ENCODE measurements around the gene FNDC11.
"Not testable (repeated sequence)": the region's sequence is repeated elsewhere in the genome, so short reads cannot be mapped to it uniquely, and the experiment has no call there.

Gene FNDC11

DNA sequence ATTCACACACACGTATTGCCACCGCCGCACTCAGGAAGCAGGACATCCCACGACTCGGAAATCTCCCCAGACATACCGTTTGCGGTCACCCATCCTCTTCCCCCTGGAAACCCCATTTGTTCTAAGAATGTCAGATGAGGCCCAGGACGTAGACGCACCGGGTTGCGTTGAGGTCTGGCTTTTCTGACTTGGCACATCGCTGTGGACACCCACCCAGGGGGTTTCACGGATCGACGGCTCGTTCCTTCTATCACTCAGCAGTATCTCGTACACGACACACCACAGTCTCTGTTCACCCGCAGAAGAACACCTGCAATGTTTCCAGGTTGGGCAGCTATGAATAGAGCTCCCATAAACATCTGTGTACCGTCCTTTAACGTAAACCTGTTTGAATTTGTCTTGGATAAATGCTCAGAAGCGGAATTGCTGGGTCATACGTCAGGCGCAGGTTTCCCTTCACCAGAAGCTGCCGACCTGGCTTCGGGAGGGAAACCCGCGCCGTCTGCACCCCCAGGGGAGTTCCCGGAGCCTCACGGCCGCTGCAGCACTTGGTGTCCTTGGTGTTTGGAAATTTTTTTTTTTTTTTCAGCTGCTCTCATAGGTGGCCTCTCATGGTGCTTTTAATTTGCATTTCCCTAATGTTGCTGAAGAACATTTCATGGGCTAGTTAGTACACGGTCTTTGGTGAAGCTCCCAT, 45.7 kb upstream of the FNDC11 start:
- H3K36me3 ChIP-seq (ENCODE audit: control insufficient read depth, insufficient read depth, low read length), result no peaks in the 10 kb centered on the region
- no peak overlapping the region for H3K4me3 ChIP-seq (replicated peaks; ENCODE audit: low read depth, low read length)
- DNase-seq (ENCODE audit: extremely low read depth, insufficient read length), result peak; percentile 75
- H3K27me3 ChIP-seq (replicated peaks; ENCODE audit: control insufficient read depth, insufficient read depth, low read length), result no peaks in the 10 kb centered on the region
- TF ChIP-seq, protein P1, sequence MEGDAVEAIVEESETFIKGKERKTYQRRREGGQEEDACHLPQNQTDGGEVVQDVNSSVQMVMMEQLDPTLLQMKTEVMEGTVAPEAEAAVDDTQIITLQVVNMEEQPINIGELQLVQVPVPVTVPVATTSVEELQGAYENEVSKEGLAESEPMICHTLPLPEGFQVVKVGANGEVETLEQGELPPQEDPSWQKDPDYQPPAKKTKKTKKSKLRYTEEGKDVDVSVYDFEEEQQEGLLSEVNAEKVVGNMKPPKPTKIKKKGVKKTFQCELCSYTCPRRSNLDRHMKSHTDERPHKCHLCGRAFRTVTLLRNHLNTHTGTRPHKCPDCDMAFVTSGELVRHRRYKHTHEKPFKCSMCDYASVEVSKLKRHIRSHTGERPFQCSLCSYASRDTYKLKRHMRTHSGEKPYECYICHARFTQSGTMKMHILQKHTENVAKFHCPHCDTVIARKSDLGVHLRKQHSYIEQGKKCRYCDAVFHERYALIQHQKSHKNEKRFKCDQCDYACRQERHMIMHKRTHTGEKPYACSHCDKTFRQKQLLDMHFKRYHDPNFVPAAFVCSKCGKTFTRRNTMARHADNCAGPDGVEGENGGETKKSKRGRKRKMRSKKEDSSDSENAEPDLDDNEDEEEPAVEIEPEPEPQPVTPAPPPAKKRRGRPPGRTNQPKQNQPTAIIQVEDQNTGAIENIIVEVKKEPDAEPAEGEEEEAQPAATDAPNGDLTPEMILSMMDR (IDR thresholded peaks at IDR 0.05; ENCODE audit: insufficient read depth, low read length, poor library complexity, severe bottlenecking), result no peak

DNA sequence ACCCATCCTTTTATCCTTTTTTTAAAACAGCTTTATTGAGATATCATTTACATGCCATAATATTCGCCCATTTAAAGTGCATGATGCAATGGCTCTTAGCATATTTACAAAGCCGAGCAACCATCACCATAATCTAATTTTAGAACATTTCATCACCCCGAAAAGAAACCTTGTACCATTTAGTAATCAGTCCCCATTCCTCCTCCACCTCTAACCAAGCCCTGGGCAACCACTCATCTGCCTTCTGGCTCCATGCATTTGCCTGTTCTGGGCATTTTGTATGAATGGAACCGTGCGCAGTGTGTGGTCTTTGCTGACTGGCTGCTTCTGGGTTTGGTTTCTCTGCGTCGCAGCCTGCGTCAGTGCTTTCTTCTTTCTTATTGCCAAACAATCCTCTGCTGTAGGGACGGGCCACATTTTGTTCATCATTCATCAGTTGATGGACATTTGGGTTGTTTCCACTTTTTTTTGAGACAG, 44.8 kb upstream of the FNDC11 start:
- DNase-seq (ENCODE audit: extremely low read depth, insufficient read length), result no peak
- Histone ChIP-seq H3K27me3 (replicated peaks; ENCODE audit: control insufficient read depth, insufficient read depth, low read length) (no peaks in the 10 kb centered on the region), H3K4me3 (replicated peaks; ENCODE audit: low read depth, low read length) (no peak overlapping the region), H3K36me3 (ENCODE audit: control insufficient read depth, insufficient read depth, low read length) (no peaks in the 10 kb centered on the region)
- TF ChIP-seq, protein P1 (IDR thresholded peaks at IDR 0.05; ENCODE audit: insufficient read depth, low read length, poor library complexity, severe bottlenecking), result no peak

DNA sequence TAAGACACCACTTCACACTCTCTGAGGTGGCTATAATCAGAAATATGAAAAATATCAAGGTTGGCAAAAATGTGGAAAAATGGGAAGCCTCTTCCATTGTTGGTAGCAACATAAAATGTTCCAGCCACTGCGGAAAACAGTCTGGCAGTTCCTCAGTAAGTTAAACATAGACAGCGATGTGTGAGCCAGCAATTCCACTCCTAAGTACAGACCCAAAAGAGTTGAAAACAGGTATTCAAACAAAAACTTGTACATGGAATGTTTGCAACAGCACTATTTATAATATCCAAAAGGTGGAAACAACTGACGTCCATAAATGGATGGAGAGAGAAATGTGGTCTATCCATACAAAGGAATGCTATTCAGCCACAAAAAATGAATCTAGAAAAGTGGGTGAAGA, 40.8 kb upstream of the FNDC11 start:
- TF ChIP-seq, protein P1 (IDR thresholded peaks at IDR 0.05; ENCODE audit: insufficient read depth, low read length, poor library complexity, severe bottlenecking), result no peak
- H3K36me3 ChIP-seq (ENCODE audit: control insufficient read depth, insufficient read depth, low read length), result no peaks in the 10 kb centered on the region
- no peak for DNase-seq (ENCODE audit: extremely low read depth, insufficient read length)
- H3K4me3 ChIP-seq (replicated peaks; ENCODE audit: low read depth, low read length), result no peak overlapping the region
- H3K27me3 ChIP-seq (replicated peaks; ENCODE audit: control insufficient read depth, insufficient read depth, low read length), result no peaks in the 10 kb centered on the region

DNA sequence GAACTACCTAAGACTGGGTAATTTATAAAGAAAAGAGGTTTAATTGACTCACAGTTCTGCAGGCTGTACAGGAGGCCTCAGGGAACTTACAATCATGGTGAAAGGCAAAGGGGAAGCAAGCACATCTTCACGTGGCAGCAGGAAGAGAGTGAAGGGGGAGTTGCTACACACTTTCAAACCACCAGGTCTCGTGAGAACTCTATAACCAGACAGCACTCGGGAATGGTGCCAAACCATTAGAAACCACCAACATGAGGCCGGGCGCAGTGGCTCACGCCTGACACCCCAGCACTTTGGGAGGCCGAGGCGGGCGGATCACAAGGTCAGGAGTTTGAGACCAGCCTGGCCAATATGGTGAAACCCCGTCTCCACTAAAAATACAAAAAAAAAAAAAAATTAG, 39.4 kb upstream of the FNDC11 start:
- not testable (repeated sequence) for DNase-seq (ENCODE audit: extremely low read depth, insufficient read length); H3K27me3 ChIP-seq (replicated peaks; ENCODE audit: control insufficient read depth, insufficient read depth, low read length); H3K36me3 ChIP-seq (ENCODE audit: control insufficient read depth, insufficient read depth, low read length); H3K4me3 ChIP-seq (replicated peaks; ENCODE audit: low read depth, low read length)

DNA sequence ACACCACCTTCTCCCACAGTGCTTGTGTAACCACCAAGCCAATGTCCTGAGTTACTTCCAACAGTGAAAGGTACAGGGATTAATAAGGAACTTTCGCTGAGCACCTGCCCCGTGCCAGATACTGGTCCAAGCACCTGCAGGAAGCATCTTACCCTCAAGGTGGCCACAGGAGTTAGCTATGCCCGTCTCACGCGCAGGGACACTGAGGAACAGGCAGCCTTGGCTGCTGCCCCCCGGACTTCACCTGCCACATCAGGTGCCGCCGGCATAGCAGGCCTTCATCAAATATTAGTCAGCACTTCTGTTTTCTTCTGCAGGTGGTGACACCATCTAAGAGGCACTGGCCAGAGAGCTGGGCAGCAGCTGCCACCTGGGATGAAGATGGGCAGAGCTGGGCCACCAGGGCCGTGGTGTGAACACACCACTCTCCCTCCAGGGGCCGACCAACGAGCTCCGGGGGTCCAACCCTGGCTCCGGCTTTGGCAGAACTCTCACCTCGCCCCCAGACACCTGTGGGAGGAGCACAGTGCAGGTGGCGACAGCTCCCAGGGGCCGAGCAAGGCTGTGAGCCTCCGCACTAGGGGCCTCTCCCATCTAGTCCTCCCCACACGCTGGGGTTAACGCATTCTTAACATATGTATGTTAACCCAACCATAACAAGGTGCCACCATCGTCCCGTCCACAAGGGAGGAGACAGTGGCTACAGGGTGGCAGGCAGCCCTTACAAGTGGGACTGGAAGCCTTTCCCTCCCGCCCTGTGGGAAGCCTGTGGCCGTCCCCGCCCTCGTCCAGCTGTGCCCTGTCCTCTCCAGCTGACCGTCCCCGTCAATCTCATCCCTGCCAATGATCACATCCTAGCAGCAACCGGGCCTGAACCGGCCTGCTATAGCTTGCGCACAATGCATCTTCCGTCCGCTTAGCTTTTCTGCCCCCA, 36.3 kb upstream of the FNDC11 start:
- peaks cover 5% of the 10 kb centered on the region for H3K36me3 ChIP-seq (ENCODE audit: control insufficient read depth, insufficient read depth, low read length)
- H3K4me3 ChIP-seq (replicated peaks; ENCODE audit: low read depth, low read length), result no peak overlapping the region
- TF ChIP-seq, protein P1 (IDR thresholded peaks at IDR 0.05; ENCODE audit: insufficient read depth, low read length, poor library complexity, severe bottlenecking), result no peak
- no peaks in the 10 kb centered on the region for H3K27me3 ChIP-seq (replicated peaks; ENCODE audit: control insufficient read depth, insufficient read depth, low read length)
- DNase-seq (ENCODE audit: extremely low read depth, insufficient read length), result peak; percentile 6

DNA sequence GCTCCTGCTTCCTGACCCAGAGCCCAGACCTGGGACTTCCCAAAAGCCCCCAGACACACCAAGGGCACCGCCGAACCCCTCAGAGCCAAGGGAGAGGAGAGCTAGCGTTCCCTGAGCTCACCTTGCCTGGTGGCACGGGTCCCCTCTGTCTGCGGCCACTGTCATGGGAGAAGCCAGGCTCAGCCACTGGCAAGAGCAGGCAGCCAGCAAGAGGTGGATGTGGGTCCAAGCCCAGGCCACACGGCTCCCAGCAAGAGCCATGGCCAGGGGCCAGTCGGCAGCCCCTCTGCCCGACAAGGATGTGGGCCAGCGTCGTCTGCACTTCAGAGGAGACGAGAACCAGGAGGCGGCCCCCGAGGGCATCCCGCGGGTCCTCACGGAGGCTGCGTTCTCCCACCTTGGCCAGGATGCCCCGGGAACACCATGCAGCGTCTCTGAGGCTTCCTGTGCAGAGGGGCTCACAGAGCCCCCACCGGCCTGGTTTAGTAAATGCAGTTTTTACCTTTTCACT, 35.6 kb upstream of the FNDC11 start:
- TF ChIP-seq, protein P1 (IDR thresholded peaks at IDR 0.05; ENCODE audit: insufficient read depth, low read length, poor library complexity, severe bottlenecking), result no peak
- no peak overlapping the region for H3K4me3 ChIP-seq (replicated peaks; ENCODE audit: low read depth, low read length)
- H3K27me3 ChIP-seq (replicated peaks; ENCODE audit: control insufficient read depth, insufficient read depth, low read length), result no peaks in the 10 kb centered on the region
- H3K36me3 ChIP-seq (ENCODE audit: control insufficient read depth, insufficient read depth, low read length), result peaks cover 11% of the 10 kb centered on the region
- DNase-seq (ENCODE audit: extremely low read depth, insufficient read length), result peak; percentile 10
